K562 (cell line): ENCODE data around the gene MRPL55. TPM values are rescaled to one million over a fixed set of nuclear protein-coding genes. Genes with fewer than 3 reads are reported as not detected.
A peak's percentile ranks its signal among the peaks of the same experiment; 100 is the strongest.

Source experiments
- ARNT ChIP-seq, 2 experiments: fragments of 450-650 bp; IDR thresholded peaks; 2 replicates each; pipeline ENCODE4 v1.6.1; 2016; ENCODE audit warnings: mild to moderate bottlenecking in 1 of 2
- CBFB ChIP-seq: sonication (generic); formaldehyde crosslinking; IDR thresholded peaks from 2 replicates; pipeline ENCODE4 v1.4.0; 2020; ENCODE audit warnings: mild to moderate bottlenecking, missing genetic modification reagents
- CBX3 ChIP-seq, 2 experiments: IDR thresholded peaks; 1 replicate in 1 of 2; 2 replicates in 1 of 2; pipeline ENCODE4 v1.6.1; 2012; ENCODE audit warnings: inconsistent platforms in 2 of 2, low read length in 2 of 2, borderline replicate concordance in 1 of 2, control low read depth in 1 of 2
- CTBP1 ChIP-seq: fragments of 450-650 bp; IDR thresholded peaks from 2 replicates; pipeline ENCODE4 v1.6.1; 2016; ENCODE audit warnings: borderline replicate concordance
- CXXC5 ChIP-seq: fragments of 250-450 bp; sonication (Bioruptor Pico); IDR thresholded peaks from 2 replicates; pipeline ENCODE4 v1.8.0; 2022; ENCODE audit warnings: inconsistent platforms, mild to moderate bottlenecking, moderate library complexity
- EP300 ChIP-seq: IDR thresholded peaks from 2 replicates; pipeline ENCODE4 v1.6.1; 2012; ENCODE audit warnings: low read length, improper control_type of control experiment
- FOXJ3 ChIP-seq: sonication (generic); formaldehyde crosslinking; IDR thresholded peaks from 2 replicates; pipeline ENCODE4 v1.4.0; 2020; ENCODE audit warnings: mild to moderate bottlenecking, missing genetic modification reagents
- GABPB1 ChIP-seq: sonication (generic); formaldehyde crosslinking; IDR thresholded peaks from 2 replicates; pipeline ENCODE4 v1.8.0; 2022; ENCODE audit warnings: mild to moderate bottlenecking, missing genetic modification reagents
- HNRNPLL ChIP-seq: fragments of 200-400 bp; formaldehyde crosslinking; IDR thresholded peaks from 2 replicates; pipeline ENCODE4 v1.6.1; 2017; ENCODE audit warnings: low read length, low read depth, mild to moderate bottlenecking; ENCODE audit not compliant: poor library complexity, severe bottlenecking
- KAT8 ChIP-seq: fragments of 450-650 bp; IDR thresholded peaks from 2 replicates; pipeline ENCODE4 v1.6.1; 2016; ENCODE audit warnings: low read depth, mild to moderate bottlenecking
- KLF13 ChIP-seq: fragments of 450-650 bp; IDR thresholded peaks from 2 replicates; pipeline ENCODE4 v1.6.1; 2016; ENCODE audit warnings: missing genetic modification characterization, low read depth, mild to moderate bottlenecking, missing compliant biosample characterization, moderate library complexity, borderline replicate concordance
- MAZ ChIP-seq, 2 experiments: fragments of 450-650 bp in 1 of 2; sonication (generic) in 1 of 2; formaldehyde crosslinking; IDR thresholded peaks in 1 of 2; conservative IDR thresholded peaks in 1 of 2; 2 replicates each; pipeline versions ENCODE4 v1.4.0 to v1.5.0; 2020; ENCODE audit warnings: mild to moderate bottlenecking in 1 of 2, missing genetic modification reagents in 1 of 2
- POLR2AphosphoS5 ChIP-seq: IDR thresholded peaks from 2 replicates; pipeline ENCODE4 v1.6.1; 2011; ENCODE audit warnings: mild to moderate bottlenecking, low read depth, low read length, moderate library complexity; ENCODE audit not compliant: control insufficient read depth, insufficient read depth
- RCOR1 ChIP-seq, 2 experiments: IDR thresholded peaks; 2 replicates each; pipeline ENCODE4 v1.6.1; 2012; ENCODE audit warnings: low read depth in 2 of 2, low read length in 2 of 2, borderline replicate concordance in 1 of 2, improper control_type of control experiment in 1 of 2
- TBL1XR1 ChIP-seq, 2 experiments: IDR thresholded peaks; 2 replicates each; pipeline ENCODE4 v1.6.1; 2012; ENCODE audit warnings: improper control_type of control experiment in 2 of 2, low read length in 2 of 2, mild to moderate bottlenecking in 1 of 2
- ZNF79 ChIP-seq: fragments of 250-450 bp; sonication (Bioruptor Pico); IDR thresholded peaks from 2 replicates; pipeline ENCODE4 v1.4.0; 2020; ENCODE audit warnings: low read depth, mild to moderate bottlenecking, moderate library complexity
- polyA plus RNA-seq, 8 experiments: library from polyadenylated mRNA; depleted of rRNA in 4 of 8; stranded (reverse) in 5 of 8; unstranded in 3 of 8; fragments of >200 nt; fragmentation: Nextera tagmentation in 2 of 8; fragmentation: Illumina TruSeq in 1 of 8; extraction: Ambion mirVana in 2 of 8; extraction: Trizol in 1 of 8; gene quantifications; 2 replicates each; pipeline versions ENCODE4 v1.2.1 to v1.2.3, GENCODE V29; 2011 to 2014; ENCODE audit warnings: inconsistent platforms in 1 of 8, missing spikeins in 1 of 8
- total RNA-seq, 7 experiments: library from RNA; depleted of rRNA in 6 of 7; stranded (reverse); fragments of >200 nt in 6 of 7; fragmentation: Illumina TruSeq in 2 of 7; extraction: Trizol in 2 of 7; gene quantifications; 2 replicates each; pipeline versions ENCODE4 v1.2.1 to v1.2.3, GENCODE V29; 2011 to 2021; ENCODE audit warnings: low replicate concordance in 1 of 7
- TF ChIP-seq, protein P1 (sequence below): sonication (generic); formaldehyde crosslinking; IDR thresholded peaks from 2 replicates; pipeline ENCODE4 v1.8.0; 2022; ENCODE audit warnings: missing genetic modification reagents, mild to moderate bottlenecking, moderate library complexity, borderline replicate concordance
- TF ChIP-seq, protein P2 (sequence below): sonication (generic); formaldehyde crosslinking; IDR thresholded peaks from 2 replicates; pipeline ENCODE4 v1.9.0; 2022; ENCODE audit warnings: mild to moderate bottlenecking, missing genetic modification reagents
- TF ChIP-seq, protein P3 (sequence below): sonication (generic); formaldehyde crosslinking; IDR thresholded peaks from 2 replicates; pipeline ENCODE4 v1.8.0; 2022; ENCODE audit warnings: mild to moderate bottlenecking, low read depth, missing genetic modification reagents

Gene MRPL55
- total and polyA plus RNA-seq, 9 of the 15 experiments (the other 6 are each of a cell fraction or from before 2014, with no cell fraction given), result 34.9 to 228 (median 81.0) TPM

DNA sequence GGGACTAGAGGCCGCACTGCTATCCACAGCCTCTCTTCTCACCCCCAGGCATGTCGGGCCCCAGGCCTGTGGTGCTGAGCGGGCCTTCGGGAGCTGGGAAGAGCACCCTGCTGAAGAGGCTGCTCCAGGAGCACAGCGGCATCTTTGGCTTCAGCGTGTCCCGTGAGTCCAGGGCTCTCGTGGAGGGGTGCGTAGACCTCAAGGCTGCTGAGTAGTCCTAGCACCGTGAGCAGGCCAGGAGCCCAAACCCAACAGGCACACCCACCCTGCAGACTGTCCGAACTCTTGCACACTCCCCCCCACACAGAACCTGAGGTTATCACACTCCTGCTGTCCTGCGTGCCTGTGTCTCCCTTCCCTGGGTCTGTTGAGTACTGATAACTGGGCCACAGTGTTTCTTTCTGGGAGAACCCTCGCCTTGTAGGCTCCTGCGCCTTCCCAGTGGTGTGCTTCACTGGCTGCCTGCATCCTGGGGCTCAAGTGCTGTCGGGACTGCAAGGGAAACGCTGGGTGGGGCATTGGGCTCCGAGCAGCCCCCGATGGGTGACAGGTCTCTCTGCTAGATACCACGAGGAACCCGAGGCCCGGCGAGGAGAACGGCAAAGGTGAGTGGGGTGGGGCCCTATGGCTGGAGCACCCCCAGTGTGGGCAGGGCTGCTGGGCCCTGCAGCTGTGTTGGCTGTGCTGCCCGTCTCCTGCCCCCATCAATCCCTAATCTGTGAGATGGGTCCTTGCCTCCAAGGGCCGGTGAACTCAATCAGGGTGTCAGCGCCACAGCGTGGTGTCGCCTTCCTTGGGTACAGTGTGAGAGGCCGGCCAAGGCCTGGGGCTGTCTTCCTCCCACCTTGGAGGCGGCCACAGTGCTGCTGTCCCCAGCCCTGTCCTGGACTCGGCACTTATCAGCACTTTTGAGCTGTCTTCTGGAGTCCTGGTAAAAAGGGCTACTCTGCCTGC lies 36.6 kb upstream of the MRPL55 start (continued):
- TF ChIP-seq CBFB (CRISPR knock-in tag) (peak; percentile 52; the same call in 1 of the 2 replicates), TBL1XR1 (IDR thresholded peaks at IDR 0.05; ENCODE audit: low read length in 2 of 2) (peak; percentile 26 to 92; a peak in 2 of 4 replicates), HNRNPLL (peak; percentile 15), KLF13 (tag) (peak; percentile 46; the same call in 1 of the 2 replicates), ZNF79 (CRISPR knock-in tag) (no peak), FOXJ3 (CRISPR knock-in tag) (no peak), POLR2AphosphoS5 (peak; percentile 95), GABPB1 (CRISPR knock-in tag) (0 out of 2 replicates have a peak, but pooled peaks have one; percentile 21), CBX3 (IDR thresholded peaks at IDR 0.05; ENCODE audit: borderline replicate concordance in 1 of 2, low read length in 2 of 2) (peak in 1 of 2 experiments; percentile 72; a peak in 1 of 3 replicates), KAT8 (no peak), RCOR1 (IDR thresholded peaks at IDR 0.05; ENCODE audit: borderline replicate concordance in 1 of 2, low read depth in 2 of 2, low read length in 2 of 2) (peak; percentile 65 to 93; a peak in 3 of 4 replicates), EP300 (peak; percentile 89), CTBP1 (peak; percentile 91), MAZ (CRISPR knock-in tag; conservative IDR thresholded peaks at IDR 0.05 in 1 of 2, IDR thresholded peaks at IDR 0.05 in 1 of 2) (peak; percentile 65 to 72; a peak in 2 of 4 replicates), ARNT (IDR thresholded peaks at IDR 0.05) (peak; percentile 73 to 82; a peak in 2 of 4 replicates), CXXC5 (peak; percentile 96)
- TF ChIP-seq, protein P1, sequence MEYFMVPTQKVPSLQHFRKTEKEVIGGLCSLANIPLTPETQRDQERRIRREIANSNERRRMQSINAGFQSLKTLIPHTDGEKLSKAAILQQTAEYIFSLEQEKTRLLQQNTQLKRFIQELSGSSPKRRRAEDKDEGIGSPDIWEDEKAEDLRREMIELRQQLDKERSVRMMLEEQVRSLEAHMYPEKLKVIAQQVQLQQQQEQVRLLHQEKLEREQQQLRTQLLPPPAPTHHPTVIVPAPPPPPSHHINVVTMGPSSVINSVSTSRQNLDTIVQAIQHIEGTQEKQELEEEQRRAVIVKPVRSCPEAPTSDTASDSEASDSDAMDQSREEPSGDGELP (CRISPR knock-in tag), result peak; percentile 79; the same call in 1 of the 2 replicates
- TF ChIP-seq, protein P2, sequence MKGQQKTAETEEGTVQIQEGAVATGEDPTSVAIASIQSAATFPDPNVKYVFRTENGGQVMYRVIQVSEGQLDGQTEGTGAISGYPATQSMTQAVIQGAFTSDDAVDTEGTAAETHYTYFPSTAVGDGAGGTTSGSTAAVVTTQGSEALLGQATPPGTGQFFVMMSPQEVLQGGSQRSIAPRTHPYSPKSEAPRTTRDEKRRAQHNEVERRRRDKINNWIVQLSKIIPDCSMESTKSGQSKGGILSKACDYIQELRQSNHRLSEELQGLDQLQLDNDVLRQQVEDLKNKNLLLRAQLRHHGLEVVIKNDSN, result peak; percentile 33; the same call in 1 of the 2 replicates
- TF ChIP-seq, protein P3, sequence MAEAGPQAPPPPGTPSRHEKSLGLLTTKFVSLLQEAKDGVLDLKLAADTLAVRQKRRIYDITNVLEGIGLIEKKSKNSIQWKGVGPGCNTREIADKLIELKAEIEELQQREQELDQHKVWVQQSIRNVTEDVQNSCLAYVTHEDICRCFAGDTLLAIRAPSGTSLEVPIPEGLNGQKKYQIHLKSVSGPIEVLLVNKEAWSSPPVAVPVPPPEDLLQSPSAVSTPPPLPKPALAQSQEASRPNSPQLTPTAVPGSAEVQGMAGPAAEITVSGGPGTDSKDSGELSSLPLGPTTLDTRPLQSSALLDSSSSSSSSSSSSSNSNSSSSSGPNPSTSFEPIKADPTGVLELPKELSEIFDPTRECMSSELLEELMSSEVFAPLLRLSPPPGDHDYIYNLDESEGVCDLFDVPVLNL (CRISPR knock-in tag), result no peak
